Embryonic facial prominence (tissue), 1 donor: ENCODE results near the gene PCP4L1.

Experiments
- DNase-seq: peaks from one replicate; pipeline ENCODE4 v3.0.0-alpha.2; 2016; ENCODE audit errors: extremely low spot score

The PCP4L1 gene

GRCh38 chr1:161266836-161267235 lies 8.3 kb downstream of the PCP4L1 start:
- DNase-seq: no peak

GRCh38 chr1:161267321-161267720 lies 8.8 kb downstream of the PCP4L1 start:
- no peak for DNase-seq

- no peak for DNase-seq
Observed at GRCh38 chr1:161273402-161273801, 14.9 kb downstream of the PCP4L1 start.

GRCh38 chr1:161274874-161275273 lies 16.3 kb downstream of the PCP4L1 start:
- no peak for DNase-seq

- no peak for DNase-seq
Observed at GRCh38 chr1:161282991-161283390, 24.4 kb downstream of the PCP4L1 start.

- no peak for DNase-seq
Observed at GRCh38 chr1:161285113-161285512, 26.6 kb downstream of the PCP4L1 start.

GRCh38 chr1:161285521-161285920 lies 27.0 kb downstream of the PCP4L1 start:
- DNase-seq: no peak

GRCh38 chr1:161287482-161288054 lies 29.0 kb downstream of the PCP4L1 start:
- DNase-seq: no peak

GRCh38 chr1:161290779-161291178 lies 32.2 kb downstream of the PCP4L1 start:
- DNase-seq: no peak

- DNase-seq: no peak
Observed at GRCh38 chr1:161297415-161297814, 38.9 kb downstream of the PCP4L1 start.

- no peak for DNase-seq
Observed at GRCh38 chr1:161298116-161298515, 39.6 kb downstream of the PCP4L1 start.

- DNase-seq: no peak
Observed at GRCh38 chr1:161299347-161299746, 40.8 kb downstream of the PCP4L1 start.

- no peak for DNase-seq
Observed at GRCh38 chr1:161300478-161300877, 41.9 kb downstream of the PCP4L1 start.

- no peak for DNase-seq
Observed at GRCh38 chr1:161304927-161305866, 46.7 kb downstream of the PCP4L1 start.

GRCh38 chr1:161305867-161306519 lies 47.4 kb downstream of the PCP4L1 start:
- no peak for DNase-seq

GRCh38 chr1:161307230-161307768 lies 48.8 kb downstream of the PCP4L1 start:
- DNase-seq: no peak

- DNase-seq: no peak
Observed at GRCh38 chr1:161307892-161308638, 49.5 kb downstream of the PCP4L1 start.

- no peak for DNase-seq
Observed at GRCh38 chr1:161309868-161310267, 51.3 kb downstream of the PCP4L1 start, which contains the start of gene MPZ. MPZ (minus strand) TSS chr1:161309968; CDS start chr1:161309905, 63 bp downstream.

GRCh38 chr1:161311595-161312181 lies 53.1 kb downstream of the PCP4L1 start:
- DNase-seq: no peak

- no peak for DNase-seq
Observed at GRCh38 chr1:161313554-161314200, 55.1 kb downstream of the PCP4L1 start.
